Activated CD8-positive, alpha-beta memory T cell treated with anti-CD3 and anti-CD28 coated beads, Interleukin-2, amount 10 ng/mL, durations not matched to agents 7 days and 5 days (primary cell): Measurements from ENCODE around the gene ABHD11. TPM values are rescaled to one million over a fixed set of nuclear protein-coding genes. Genes with fewer than 3 reads are reported as not detected.
"Not testable (repeated sequence)": the region's sequence is repeated elsewhere in the genome, so short reads cannot be mapped to it uniquely, and the experiment has no call there.

ENCODE experiments used
- ATAC-seq: fragments of 150-1000 bp; cut with Tn5 transposase; one replicate; pipeline ENCODE4 v1.10.0; 2021; ENCODE audit warnings: moderate library complexity
- CTCF ChIA-PET: fragments of 350-600 bp; sonication (Branson Sonifier 250); formaldehyde crosslinking; loops from one replicate; lab custom pipeline; 2021; ENCODE audit warnings: antibody characterized with exemption; lab: Charles Lee
- DNase-seq: peaks from one replicate; pipeline ENCODE4 v3.0.0-alpha.2; 2020
- H3K27ac Mint-ChIP-seq: one replicate; pipeline ENCODE4 v1.8.0; 2021; ENCODE audit warnings: mild to moderate bottlenecking, mixed read lengths
- H3K27me3 Mint-ChIP-seq: one replicate; pipeline ENCODE4 v1.8.0; 2021; ENCODE audit warnings: mixed read lengths
- H3K36me3 Mint-ChIP-seq: one replicate; pipeline ENCODE4 v1.8.0; 2021; ENCODE audit warnings: mild to moderate bottlenecking, mixed read lengths
- H3K4me1 Mint-ChIP-seq: one replicate; pipeline ENCODE4 v1.8.0; 2021; ENCODE audit warnings: mixed read lengths
- H3K4me3 Mint-ChIP-seq: one replicate; pipeline ENCODE4 v1.8.0; 2021; ENCODE audit warnings: mild to moderate bottlenecking, moderate library complexity, mixed read lengths
- H3K9me3 Mint-ChIP-seq: one replicate; pipeline ENCODE4 v1.8.0; 2022; ENCODE audit warnings: low read depth, mixed read lengths
- total RNA-seq, 2 experiments: library from RNA; stranded (reverse); gene quantifications; one replicate each; pipeline ENCODE4 v1.2.3, GENCODE V29; 2021

Gene ABHD11
- total RNA-seq: 10 to 100 TPM; 15.9 to 19.2 TPM

DNA sequence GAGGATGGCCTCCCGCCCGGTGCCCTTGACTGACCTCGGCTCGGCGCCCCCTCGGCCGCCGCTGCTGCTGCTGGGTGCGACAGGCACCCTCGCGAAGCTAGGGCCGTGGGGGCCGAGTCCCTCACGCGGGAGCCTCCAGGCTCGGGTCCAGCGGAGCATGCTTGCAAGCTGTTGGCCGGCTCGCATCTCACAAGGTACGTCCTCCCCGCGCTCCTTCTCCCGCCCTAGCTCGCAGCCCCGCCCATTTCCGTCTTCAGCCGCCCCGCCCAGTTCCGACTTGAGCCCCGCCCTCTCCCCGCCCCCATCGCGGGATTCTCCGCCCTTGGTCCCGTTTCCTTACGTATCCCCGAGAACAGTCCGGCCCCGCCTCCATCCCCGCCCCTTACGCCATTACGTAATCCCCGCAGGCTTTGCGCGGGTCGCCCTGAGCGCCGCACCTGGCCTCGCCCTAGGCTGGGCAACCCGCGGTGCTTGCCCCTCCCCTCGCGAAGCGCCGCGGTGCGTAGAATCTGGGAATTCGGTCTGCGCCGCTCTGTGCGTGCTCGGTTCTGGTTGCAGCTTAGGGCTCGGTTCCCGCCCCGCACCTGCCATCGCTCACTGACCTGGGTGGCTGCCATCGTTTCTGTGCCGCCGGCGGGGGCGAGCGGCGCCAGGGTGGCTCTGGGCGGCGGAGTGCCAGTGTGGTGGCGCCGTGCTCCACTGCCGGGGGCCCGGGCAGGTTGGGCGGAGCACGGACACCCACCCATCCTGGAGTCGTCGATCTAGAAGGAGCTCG, at the start of gene ABHD11:
ABHD11 (minus strand) TSS at position 191 of the 775 bp plus-strand sequence; CDS start at position 159, 32 bp downstream.
- Mint-ChIP-seq H3K4me1 (peaks cover 21% of the 10 kb centered on the region), H3K4me3 (peak within 1 kb of the TSS; percentile 84), H3K36me3 (peaks cover 2% of the 10 kb centered on the region), H3K9me3 (no peaks in the 10 kb centered on the region), H3K27ac (peak within 1 kb of the TSS; percentile 95), H3K27me3 (no peaks in the 10 kb centered on the region)
- CTCF ChIA-PET: interaction anchor here (1.1 to 8.9 kb wide), 9 partner anchors 10 to 132 kb away, joined by 3 to 147 read pairs (median 5); partner anchors contain the start of genes METTL27 and STX1A
- peak; percentile 98 for DNase-seq
- ATAC-seq: peak; percentile 83

DNA sequence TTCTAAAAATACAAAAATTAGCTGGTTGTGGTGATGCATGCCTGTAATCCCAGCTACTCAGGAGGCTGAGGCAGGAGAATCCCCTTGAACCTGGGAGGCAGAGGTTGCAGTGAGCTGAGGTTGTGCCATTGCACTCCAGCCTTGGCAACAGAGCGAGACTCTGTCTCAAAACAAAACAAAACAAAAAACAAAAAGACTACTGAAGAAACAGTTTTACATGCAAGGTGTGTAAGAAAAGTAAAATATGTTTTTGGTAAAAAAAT, 49.1 kb upstream of the ABHD11 start:
- H3K4me3 Mint-ChIP-seq, H3K27ac Mint-ChIP-seq, H3K4me1 Mint-ChIP-seq, DNase-seq, ATAC-seq, H3K9me3 Mint-ChIP-seq, H3K36me3 Mint-ChIP-seq, CTCF ChIA-PET, H3K27me3 Mint-ChIP-seq: not testable (repeated sequence)

DNA sequence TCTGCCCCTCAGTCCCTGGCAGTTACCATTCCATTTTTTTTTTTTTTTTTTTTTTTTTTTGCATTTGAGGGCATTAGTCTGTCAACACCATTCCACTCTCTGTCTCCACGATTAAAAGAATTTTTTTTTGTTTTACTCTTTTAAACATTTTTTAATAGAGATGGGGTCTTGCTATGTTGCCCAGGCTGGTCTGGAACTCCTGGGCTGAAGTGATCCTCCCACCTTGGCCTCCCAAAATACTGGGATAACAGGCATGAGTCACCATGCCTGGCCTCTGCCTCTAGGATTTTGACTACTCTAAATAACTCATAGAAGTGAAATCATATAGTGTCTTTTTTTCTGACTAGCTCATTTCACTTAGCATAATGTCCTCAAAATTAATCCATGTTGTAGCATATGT, 48.0 kb upstream of the ABHD11 start:
- no peak overlapping the region for H3K4me3 Mint-ChIP-seq
- H3K9me3 Mint-ChIP-seq: peaks cover 4% of the 10 kb centered on the region
- H3K4me1 Mint-ChIP-seq: no peaks in the 10 kb centered on the region
- CTCF ChIA-PET: no interaction called here
- no peak for DNase-seq
- H3K27ac Mint-ChIP-seq: no peak overlapping the region
- no peaks in the 10 kb centered on the region for H3K27me3 Mint-ChIP-seq
- no peak for ATAC-seq
- H3K36me3 Mint-ChIP-seq: no peaks in the 10 kb centered on the region

DNA sequence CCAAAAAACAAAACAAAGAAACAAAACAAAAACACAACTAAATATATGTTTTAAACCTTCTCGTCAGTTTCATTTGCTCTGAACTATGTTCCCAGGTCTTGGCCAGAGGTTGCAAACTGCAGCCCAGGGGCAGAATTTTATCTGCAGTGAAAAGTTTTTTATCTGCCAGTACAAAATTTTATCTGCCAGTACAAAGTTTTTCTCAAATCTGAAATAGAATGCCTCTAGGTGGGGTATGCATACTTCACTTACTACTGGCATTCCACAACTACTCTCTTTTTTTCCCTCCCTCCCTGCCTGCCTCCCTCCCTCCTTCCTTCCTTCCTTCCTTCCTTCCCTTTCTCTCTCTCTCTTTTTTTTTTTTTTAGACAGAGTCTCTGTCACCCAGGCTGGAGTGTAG, 40.9 kb upstream of the ABHD11 start:
- H3K9me3 Mint-ChIP-seq: peaks cover 2% of the 10 kb centered on the region
- H3K27me3 Mint-ChIP-seq: peaks cover 3% of the 10 kb centered on the region
- CTCF ChIA-PET: no interaction called here
- peaks cover 6% of the 10 kb centered on the region for H3K4me1 Mint-ChIP-seq
- no peak for ATAC-seq
- no peak for DNase-seq
- H3K27ac Mint-ChIP-seq: no peak overlapping the region
- H3K36me3 Mint-ChIP-seq: no peaks in the 10 kb centered on the region
- H3K4me3 Mint-ChIP-seq: no peak overlapping the region

DNA sequence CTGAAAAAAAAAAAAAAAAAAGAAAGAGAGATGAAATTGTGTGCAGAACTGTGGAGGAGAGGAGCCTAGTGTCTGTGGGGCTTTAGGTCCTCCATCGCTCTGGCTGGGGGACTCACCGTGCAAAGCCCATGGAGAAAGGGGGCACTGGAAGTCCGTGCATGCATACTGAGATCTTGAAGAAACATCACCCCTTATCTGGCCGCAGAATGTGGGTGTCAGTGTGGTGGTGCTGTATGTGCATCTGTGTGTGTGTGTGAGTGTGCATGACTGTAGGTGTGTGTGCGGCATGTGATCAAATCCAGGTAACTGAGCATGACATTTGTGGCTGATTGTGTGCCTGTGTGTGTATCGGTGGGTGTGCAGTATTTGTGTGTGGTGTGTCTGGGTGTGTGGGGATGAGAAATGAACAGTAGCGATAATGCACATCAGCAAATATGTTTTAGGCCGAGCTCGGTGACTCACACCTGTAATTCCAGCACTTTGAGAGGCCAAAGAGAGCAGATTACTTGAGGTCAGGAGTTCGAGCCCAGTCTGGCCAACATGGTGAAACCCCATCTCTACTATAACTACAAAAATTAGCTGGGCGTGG, 40.3 kb upstream of the ABHD11 start:
- no peaks in the 10 kb centered on the region for H3K36me3 Mint-ChIP-seq
- peaks cover 2% of the 10 kb centered on the region for H3K9me3 Mint-ChIP-seq
- ATAC-seq (no peak), DNase-seq (no peak)
- H3K4me1 Mint-ChIP-seq: peaks cover 6% of the 10 kb centered on the region
- CTCF ChIA-PET: no interaction called here
- H3K27ac Mint-ChIP-seq: no peak overlapping the region
- peaks cover 3% of the 10 kb centered on the region for H3K27me3 Mint-ChIP-seq
- no peak overlapping the region for H3K4me3 Mint-ChIP-seq

DNA sequence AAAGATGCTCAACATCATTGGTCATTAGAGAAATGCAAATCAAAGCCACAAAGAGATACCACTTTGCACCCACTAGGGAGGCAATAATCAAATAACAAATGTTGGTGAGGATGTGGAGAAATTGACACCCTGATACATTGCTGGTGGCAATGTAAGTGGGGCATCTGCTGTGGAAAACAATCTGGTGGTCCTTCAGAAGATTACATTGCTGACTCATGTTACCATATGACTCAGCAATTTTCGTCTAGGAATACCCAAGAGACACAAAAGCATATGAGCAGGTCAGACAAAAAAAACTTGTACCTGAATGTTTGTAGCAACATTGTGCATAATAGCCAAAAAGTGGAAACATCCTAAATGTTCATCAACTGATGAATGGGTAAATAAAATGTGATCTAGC, 36.3 kb upstream of the ABHD11 start:
- Mint-ChIP-seq H3K36me3 (no peaks in the 10 kb centered on the region), H3K4me1 (peaks cover 6% of the 10 kb centered on the region), H3K4me3 (no peak overlapping the region), H3K9me3 (peaks cover 2% of the 10 kb centered on the region), H3K27ac (no peak overlapping the region), H3K27me3 (peaks cover 23% of the 10 kb centered on the region)
- ATAC-seq: no peak
- DNase-seq: no peak
- CTCF ChIA-PET: no interaction called here

DNA sequence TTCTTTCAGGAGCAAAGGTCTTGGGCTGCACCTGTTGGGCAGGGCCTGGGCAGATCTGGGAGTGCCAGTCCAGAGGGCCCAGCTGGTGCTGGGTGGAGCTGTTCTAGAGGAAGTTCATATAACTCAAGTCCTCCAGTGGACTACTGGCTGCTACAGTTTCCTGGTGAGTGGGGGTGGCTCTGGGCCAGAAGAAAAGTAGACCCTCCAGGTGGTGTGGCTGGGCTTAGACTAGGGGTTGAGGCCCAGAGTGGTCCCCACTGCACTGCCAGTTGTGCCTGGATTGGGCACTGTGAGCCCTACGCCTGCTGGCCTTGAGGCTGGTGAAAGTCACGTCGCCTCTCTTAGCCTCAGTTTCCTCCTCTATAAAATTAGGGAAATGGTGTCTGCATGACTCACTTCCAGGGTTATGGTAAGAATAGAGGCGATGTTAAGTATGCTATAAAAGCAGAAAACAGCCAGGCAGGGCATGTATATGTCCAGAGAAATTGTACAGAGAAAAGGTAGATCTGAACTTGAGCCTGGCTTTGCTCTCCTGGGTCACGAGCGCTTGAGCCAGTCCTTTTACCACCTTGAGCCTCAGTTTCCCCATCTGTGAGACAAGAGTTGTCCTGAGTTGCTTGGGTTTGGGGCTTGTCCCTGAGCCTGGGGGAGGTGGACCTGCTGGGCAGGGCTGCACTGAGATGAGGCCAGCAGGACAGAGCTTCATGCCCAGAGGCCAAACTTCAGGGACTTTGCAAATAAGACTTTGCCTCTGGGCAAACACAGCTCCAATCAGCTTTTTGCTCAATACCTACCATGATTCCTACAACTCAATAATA, 35.3 kb upstream of the ABHD11 start:
- Mint-ChIP-seq H3K27me3 (peaks cover 28% of the 10 kb centered on the region), H3K36me3 (no peaks in the 10 kb centered on the region), H3K9me3 (peaks cover 2% of the 10 kb centered on the region), H3K4me3 (no peak overlapping the region), H3K4me1 (peaks cover 6% of the 10 kb centered on the region), H3K27ac (no peak overlapping the region)
- CTCF ChIA-PET: no interaction called here
- DNase-seq (no peak), ATAC-seq (no peak)

- Mint-ChIP-seq H3K27ac (no peak overlapping the region), H3K4me1 (peaks cover 8% of the 10 kb centered on the region), H3K4me3 (no peak overlapping the region), H3K36me3 (peaks cover 2% of the 10 kb centered on the region), H3K27me3 (peaks cover 47% of the 10 kb centered on the region), H3K9me3 (peaks cover 2% of the 10 kb centered on the region)
- CTCF ChIA-PET: interaction anchor here (0.6 kb wide), 1 partner anchor 146 kb away, joined by 4 read pairs; no protein-coding TSS in a partner anchor
- no peak for DNase-seq
- ATAC-seq: no peak
Observed at GRCh38 chr7:73770860-73771670, 32.5 kb upstream of the ABHD11 start.

- DNase-seq (no peak), ATAC-seq (no peak)
- Mint-ChIP-seq H3K4me3 (no peak within 1 kb of the TSS), H3K4me1 (peaks cover 8% of the 10 kb centered on the region), H3K27me3 (peaks cover 47% of the 10 kb centered on the region), H3K9me3 (peaks cover 2% of the 10 kb centered on the region), H3K36me3 (peaks cover 2% of the 10 kb centered on the region), H3K27ac (no peak within 1 kb of the TSS)
- CTCF ChIA-PET: interaction anchor here (0.6 kb wide), 1 partner anchor 297 kb away, joined by 7 read pairs; no protein-coding TSS in a partner anchor
Observed at GRCh38 chr7:73770002-73770859, 31.6 kb upstream of the ABHD11 start, which contains the start of gene CLDN3. TSS of gene CLDN3 (minus strand) at chr7:73770270. CDS start at chr7:73770049, 221 bp downstream.

GRCh38 chr7:73769481-73770001, 30.9 kb upstream of the ABHD11 start:
- peaks cover 2% of the 10 kb centered on the region for H3K4me1 Mint-ChIP-seq
- ATAC-seq: no peak
- no peak for DNase-seq
- no peak overlapping the region for H3K27ac Mint-ChIP-seq
- H3K27me3 Mint-ChIP-seq: peaks cover 44% of the 10 kb centered on the region
- CTCF ChIA-PET: no interaction called here
- no peak overlapping the region for H3K4me3 Mint-ChIP-seq
- no peaks in the 10 kb centered on the region for H3K9me3 Mint-ChIP-seq
- H3K36me3 Mint-ChIP-seq: peaks cover 2% of the 10 kb centered on the region

DNA sequence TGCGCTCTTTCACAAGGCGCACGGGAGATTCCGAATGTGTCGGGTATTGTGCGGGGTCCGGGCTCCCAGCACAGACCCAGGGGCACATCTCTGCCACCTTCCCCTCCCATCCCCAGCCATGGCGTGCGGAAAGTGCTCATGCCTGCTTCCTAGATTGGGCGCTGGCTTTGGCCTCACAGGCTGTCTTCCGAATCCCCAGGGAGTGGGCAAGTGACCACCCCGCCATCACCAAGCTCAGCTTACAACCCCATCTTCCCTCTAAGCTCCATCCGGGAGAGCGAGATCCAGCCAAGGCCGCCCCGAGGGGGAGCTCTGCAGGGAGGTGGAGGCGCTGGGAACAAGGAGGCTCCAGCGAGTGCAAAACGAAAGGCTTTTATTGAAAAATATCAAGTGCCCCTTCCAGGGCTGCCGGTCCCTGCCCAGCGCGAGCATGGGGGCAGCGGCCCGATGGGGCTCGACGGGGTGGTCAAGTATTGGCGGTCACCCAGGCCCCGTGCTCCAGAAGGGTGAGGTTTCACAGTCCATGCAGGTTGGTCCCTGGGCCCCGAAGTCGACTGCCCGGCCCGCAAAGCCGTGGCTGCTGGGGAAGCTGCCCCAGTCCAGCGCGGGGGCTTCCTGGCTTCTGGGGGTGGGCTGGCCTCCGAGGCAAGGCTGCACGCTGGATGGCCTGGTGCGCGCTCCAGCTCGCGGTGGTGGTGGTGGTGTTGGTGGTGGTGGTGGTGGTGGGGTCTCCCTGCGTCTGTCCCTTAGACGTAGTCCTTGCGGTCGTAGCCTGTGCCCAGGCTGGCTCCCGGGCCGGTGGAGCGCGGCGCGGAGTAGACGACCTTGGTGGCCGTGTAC, 30.3 kb upstream of the ABHD11 start:
- H3K4me3 Mint-ChIP-seq: no peak overlapping the region
- no peak overlapping the region for H3K27ac Mint-ChIP-seq
- no peaks in the 10 kb centered on the region for H3K9me3 Mint-ChIP-seq
- peaks cover 2% of the 10 kb centered on the region for H3K4me1 Mint-ChIP-seq
- peaks cover 2% of the 10 kb centered on the region for H3K36me3 Mint-ChIP-seq
- DNase-seq: no peak
- ATAC-seq: no peak
- H3K27me3 Mint-ChIP-seq: peaks cover 44% of the 10 kb centered on the region
- CTCF ChIA-PET: no interaction called here
